ENCODE measurements around the gene CEP290.

- TF ChIP-seq CTCF (IDR thresholded peaks at IDR 0.05; ENCODE audit: insufficient read depth, low read length, poor library complexity, severe bottlenecking) (no peak), EZH2phosphoT487 (conservative IDR thresholded peaks at IDR 0.05; ENCODE audit: low read length) (no peak)
Observed at GRCh38 chr12:88058719-88059077, 83.2 kb downstream of the CEP290 start.
